Neural progenitor cell (in vitro differentiated cells): ENCODE measurements around the gene TCF4. TPM values are rescaled to one million over a fixed set of nuclear protein-coding genes. Genes with fewer than 3 reads are reported as not detected.

ENCODE experiments used
- DNase-seq: peaks from one replicate; pipeline ENCODE4 v3.0.0-alpha.2; 2016; ENCODE audit warnings: low spot score
- H2AFZ ChIP-seq: fragments of 200-600 bp; sonication (generic); replicated peaks from 2 replicates; pipeline ENCODE4 v1.6.1; 2016; ENCODE audit warnings: antibody characterized with exemption
- H3F3A ChIP-seq: fragments of 200-600 bp; sonication (generic); 2 replicates; pipeline ENCODE4 v1.6.1; 2016; ENCODE audit warnings: antibody characterized with exemption, low read depth
- H3K27ac ChIP-seq: fragments of 200-600 bp; sonication (generic); 2 replicates; pipeline ENCODE4 v1.5.1; 2016; ENCODE audit warnings: mild to moderate bottlenecking
- H3K27me3 ChIP-seq: fragments of 200-600 bp; sonication (generic); 2 replicates; pipeline ENCODE4 v1.6.1; 2016; ENCODE audit warnings: mild to moderate bottlenecking, moderate library complexity
- H3K36me3 ChIP-seq: fragments of 200-600 bp; sonication (generic); 2 replicates; pipeline ENCODE4 v1.5.1; 2016
- H3K4me1 ChIP-seq: fragments of 200-600 bp; sonication (generic); 2 replicates; pipeline ENCODE4 v1.6.1; 2016; ENCODE audit warnings: mixed run types
- H3K4me2 ChIP-seq: fragments of 200-600 bp; sonication (generic); 2 replicates; pipeline ENCODE4 v1.6.1; 2016
- H3K4me3 ChIP-seq: fragments of 200-600 bp; sonication (generic); 2 replicates; pipeline ENCODE4 v1.5.1; 2016
- H3K79me2 ChIP-seq: fragments of 200-600 bp; sonication (generic); 2 replicates; pipeline ENCODE4 v1.6.1; 2016; ENCODE audit warnings: low read depth
- H3K9ac ChIP-seq: fragments of 200-600 bp; sonication (generic); 2 replicates; pipeline ENCODE4 v1.6.1; 2016
- H3K9me3 ChIP-seq: fragments of 200-600 bp; sonication (generic); 2 replicates; pipeline ENCODE4 v1.5.1; 2016; ENCODE audit warnings: low read depth
- H4K20me1 ChIP-seq: fragments of 200-600 bp; sonication (generic); 2 replicates; pipeline ENCODE4 v1.6.1; 2016; ENCODE audit warnings: low read depth
- H3K27ac Mint-ChIP-seq: 3 replicates; pipeline ENCODE4 v1.8.0; 2021; ENCODE audit warnings: mixed read lengths
- H3K27me3 Mint-ChIP-seq: 2 replicates; pipeline ENCODE4 v1.8.0; 2022; ENCODE audit warnings: low read depth, mild to moderate bottlenecking, inconsistent platforms, moderate library complexity, mixed read lengths; ENCODE audit not compliant: insufficient read depth
- H3K36me3 Mint-ChIP-seq: 3 replicates; pipeline ENCODE4 v1.8.0; 2021; ENCODE audit warnings: mixed read lengths
- H3K4me1 Mint-ChIP-seq: 3 replicates; pipeline ENCODE4 v1.8.0; 2021; ENCODE audit warnings: mixed read lengths
- H3K4me3 Mint-ChIP-seq: 3 replicates; pipeline ENCODE4 v1.8.0; 2021; ENCODE audit warnings: mild to moderate bottlenecking, moderate library complexity, mixed read lengths
- H3K9me3 Mint-ChIP-seq: 3 replicates; pipeline ENCODE4 v1.8.0; 2020; ENCODE audit warnings: mixed read lengths
- CTCF ChIP-seq: fragments of 200-600 bp; sonication (generic); IDR thresholded peaks from 2 replicates; pipeline ENCODE4 v1.5.1; 2017; ENCODE audit warnings: antibody characterized with exemption, mild to moderate bottlenecking
- EZH2 ChIP-seq: fragments of 200-600 bp; sonication (generic); IDR thresholded peaks from 2 replicates; pipeline ENCODE4 v1.6.1; 2017; ENCODE audit warnings: antibody characterized with exemption, mild to moderate bottlenecking, moderate library complexity
- EZH2phosphoT487 ChIP-seq: fragments of 200-600 bp; sonication (generic); IDR thresholded peaks from 2 replicates; pipeline ENCODE4 v1.6.1; 2017; ENCODE audit warnings: antibody characterized with exemption
- total RNA-seq: library from RNA; depleted of rRNA; stranded (reverse); fragments of >200 nt; gene quantifications from 2 replicates; pipeline ENCODE4 v1.2.3, GENCODE V29; 2015; ENCODE audit warnings: low replicate concordance

The TCF4 gene
- total RNA-seq, 1 donor from 2014 or later, result 161 TPM

GRCh38 chr18:55296115-55296514 lies 291.9 kb downstream of the TCF4 start:
- Histone ChIP-seq H3F3A (peaks cover 3% of the 10 kb centered on the region), H4K20me1 (peaks cover 58% of the 10 kb centered on the region), H3K4me1 (peaks cover 27% of the 10 kb centered on the region), H3K9ac (no peak overlapping the region), H3K27ac (no peak overlapping the region), H2AFZ (no peak overlapping the region), H3K4me3 (no peak overlapping the region), H3K79me2 (peaks cover 73% of the 10 kb centered on the region), H3K4me2 (no peak overlapping the region), H3K9me3 (no peaks in the 10 kb centered on the region), H3K36me3 (no peaks in the 10 kb centered on the region), H3K27me3 (no peaks in the 10 kb centered on the region)
- Mint-ChIP-seq H3K4me1 (peaks cover 28% of the 10 kb centered on the region), H3K4me3 (no peak overlapping the region), H3K27ac (no peak overlapping the region), H3K27me3 (peaks cover 4% of the 10 kb centered on the region), H3K36me3 (peaks cover 20% of the 10 kb centered on the region), H3K9me3 (no peaks in the 10 kb centered on the region)
- no peak for DNase-seq
- TF ChIP-seq CTCF (no peak), EZH2 (no peak), EZH2phosphoT487 (no peak)

GRCh38 chr18:55290898-55291297 lies 297.1 kb downstream of the TCF4 start:
- H3K4me3 Mint-ChIP-seq, result no peak overlapping the region
- Histone ChIP-seq H3K79me2 (peaks cover 70% of the 10 kb centered on the region), H3K36me3 (no peaks in the 10 kb centered on the region), H3F3A (no peaks in the 10 kb centered on the region), H4K20me1 (peaks cover 62% of the 10 kb centered on the region), H3K9me3 (no peaks in the 10 kb centered on the region), H3K4me2 (no peak overlapping the region), H2AFZ (no peak overlapping the region), H3K4me1 (peaks cover 9% of the 10 kb centered on the region), H3K4me3 (no peak overlapping the region), H3K27ac (no peak overlapping the region), H3K9ac (no peak overlapping the region), H3K27me3 (no peaks in the 10 kb centered on the region)
- TF ChIP-seq EZH2, result no peak
- no peak for TF ChIP-seq CTCF
- TF ChIP-seq EZH2phosphoT487, result no peak
- DNase-seq, result no peak
- no peaks in the 10 kb centered on the region for H3K9me3 Mint-ChIP-seq
- no peaks in the 10 kb centered on the region for H3K27me3 Mint-ChIP-seq
- no peak overlapping the region for H3K27ac Mint-ChIP-seq
- peaks cover 5% of the 10 kb centered on the region for H3K4me1 Mint-ChIP-seq
- H3K36me3 Mint-ChIP-seq, result peaks cover 15% of the 10 kb centered on the region

- Histone ChIP-seq H3K79me2 (peaks cover 73% of the 10 kb centered on the region), H2AFZ (no peak overlapping the region), H3K4me2 (no peak overlapping the region), H3K27ac (no peak overlapping the region), H3K9me3 (no peaks in the 10 kb centered on the region), H3K4me3 (no peak overlapping the region), H3F3A (no peaks in the 10 kb centered on the region), H4K20me1 (peaks cover 66% of the 10 kb centered on the region), H3K27me3 (no peaks in the 10 kb centered on the region), H3K36me3 (no peaks in the 10 kb centered on the region), H3K4me1 (peaks cover 9% of the 10 kb centered on the region), H3K9ac (no peak overlapping the region)
- no peaks in the 10 kb centered on the region for H3K27me3 Mint-ChIP-seq
- no peak overlapping the region for H3K4me3 Mint-ChIP-seq
- H3K9me3 Mint-ChIP-seq, result no peaks in the 10 kb centered on the region
- TF ChIP-seq CTCF, result no peak
- no peak for TF ChIP-seq EZH2
- TF ChIP-seq EZH2phosphoT487, result no peak
- no peak overlapping the region for H3K27ac Mint-ChIP-seq
- peaks cover 3% of the 10 kb centered on the region for H3K4me1 Mint-ChIP-seq
- no peak for DNase-seq
- H3K36me3 Mint-ChIP-seq, result peaks cover 7% of the 10 kb centered on the region
Observed at GRCh38 chr18:55289775-55290174, 298.2 kb downstream of the TCF4 start.
